ENCODE data around the gene CLDN6. TPM values are rescaled to one million over a fixed set of nuclear protein-coding genes. Genes with fewer than 3 reads are reported as not detected.

CLDN6 gene
- total and polyA plus RNA-seq, 2 of the 13 experiments (the other 11 are each of a cell fraction or from before 2014, with no cell fraction given): 5.9 to 7.6 TPM

DNA sequence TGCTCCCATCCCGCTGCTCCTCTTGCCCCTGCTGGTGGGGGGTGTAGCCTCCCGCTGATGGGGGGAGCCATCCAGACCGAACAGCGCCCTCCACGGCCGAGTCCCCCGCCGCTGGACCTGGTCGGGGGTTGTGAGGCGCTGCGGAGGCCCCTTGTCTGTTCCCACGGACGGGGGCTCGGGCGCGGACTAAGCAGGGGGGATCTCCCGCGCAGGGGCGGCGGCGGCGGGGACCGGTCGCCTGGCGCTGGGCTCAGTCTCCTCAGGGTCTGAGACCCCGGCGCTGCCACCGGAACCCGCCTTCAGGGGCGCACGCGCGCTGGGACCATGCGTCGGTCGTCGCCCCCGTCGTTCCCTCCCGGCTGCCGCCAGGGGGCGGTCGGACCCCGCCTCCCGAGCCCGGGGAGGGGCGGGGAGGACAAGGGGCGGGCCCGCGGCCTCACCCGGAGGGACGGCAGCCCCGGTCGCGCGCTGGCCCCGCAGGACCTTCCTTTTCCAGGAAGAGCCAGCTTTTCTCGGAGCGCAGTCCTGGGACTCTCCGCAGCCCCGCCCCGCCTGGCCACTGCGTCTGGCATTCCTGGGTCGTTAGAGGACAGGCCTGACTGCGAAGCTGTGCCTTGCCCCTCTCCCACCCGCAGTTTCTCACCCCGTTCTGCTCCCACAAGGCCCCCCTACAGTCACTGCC lies 41.2 kb upstream of the CLDN6 start (continued):
- TF ChIP-seq NPAS2 (CRISPR knock-in tag; IDR thresholded peaks at IDR 0.05; ENCODE audit: borderline replicate concordance) (no peak), KLF11 (CRISPR knock-in tag; IDR thresholded peaks at IDR 0.05) (no peak), ZNF510 (CRISPR knock-in tag; IDR thresholded peaks at IDR 0.05; ENCODE audit: low read depth) (no peak), SRSF4 (IDR thresholded peaks at IDR 0.05; ENCODE audit: low read depth, low read length, poor library complexity, severe bottlenecking) (no peak), PPARG (CRISPR knock-in tag; conservative IDR thresholded peaks at IDR 0.05) (no peak), CAMTA2 (CRISPR knock-in tag; IDR thresholded peaks at IDR 0.05; ENCODE audit: borderline replicate concordance) (peak; percentile 30; the same call in 1 of the 2 replicates), CEBPB (IDR thresholded peaks at IDR 0.05; ENCODE audit: borderline replicate concordance, low read depth, low read length) (no peak), ZNF709 (CRISPR knock-in tag; IDR thresholded peaks at IDR 0.05) (no peak; the same call in 1 of the 2 replicates), ZNF335 (CRISPR knock-in tag; IDR thresholded peaks at IDR 0.05) (no peak), ZNF160 (CRISPR knock-in tag; IDR thresholded peaks at IDR 0.05) (0 out of 2 replicates have a peak, but pooled peaks have one; percentile 24), ZNF572 (CRISPR knock-in tag; IDR thresholded peaks at IDR 0.05) (no peak), HNRNPK (IDR thresholded peaks at IDR 0.05; ENCODE audit: low read depth, low read length, poor library complexity, severe bottlenecking) (peak; percentile 70), FOXK1 (CRISPR knock-in tag; IDR thresholded peaks at IDR 0.05; ENCODE audit: borderline replicate concordance, low read depth) (no peak), ZNF792 (CRISPR knock-in tag; IDR thresholded peaks at IDR 0.05) (peak; percentile 50; the same call in 1 of the 2 replicates), ZNF883 (CRISPR knock-in tag; IDR thresholded peaks at IDR 0.05; ENCODE audit: not compliant biosample characterization) (peak; percentile 88), MYC (CRISPR knock-in tag; IDR thresholded peaks at IDR 0.05; ENCODE audit: borderline replicate concordance) (peak; percentile 78), HES4 (CRISPR knock-in tag; IDR thresholded peaks at IDR 0.05; ENCODE audit: borderline replicate concordance) (0 out of 2 replicates have a peak, but pooled peaks have one; percentile 17), MZF1 (CRISPR knock-in tag; IDR thresholded peaks at IDR 0.05; ENCODE audit: borderline replicate concordance) (peak; percentile 21; the same call in 1 of the 2 replicates), SKI (IDR thresholded peaks at IDR 0.05; ENCODE audit: partially characterized antibody) (peak; percentile 30)
- TF ChIP-seq, protein P1, sequence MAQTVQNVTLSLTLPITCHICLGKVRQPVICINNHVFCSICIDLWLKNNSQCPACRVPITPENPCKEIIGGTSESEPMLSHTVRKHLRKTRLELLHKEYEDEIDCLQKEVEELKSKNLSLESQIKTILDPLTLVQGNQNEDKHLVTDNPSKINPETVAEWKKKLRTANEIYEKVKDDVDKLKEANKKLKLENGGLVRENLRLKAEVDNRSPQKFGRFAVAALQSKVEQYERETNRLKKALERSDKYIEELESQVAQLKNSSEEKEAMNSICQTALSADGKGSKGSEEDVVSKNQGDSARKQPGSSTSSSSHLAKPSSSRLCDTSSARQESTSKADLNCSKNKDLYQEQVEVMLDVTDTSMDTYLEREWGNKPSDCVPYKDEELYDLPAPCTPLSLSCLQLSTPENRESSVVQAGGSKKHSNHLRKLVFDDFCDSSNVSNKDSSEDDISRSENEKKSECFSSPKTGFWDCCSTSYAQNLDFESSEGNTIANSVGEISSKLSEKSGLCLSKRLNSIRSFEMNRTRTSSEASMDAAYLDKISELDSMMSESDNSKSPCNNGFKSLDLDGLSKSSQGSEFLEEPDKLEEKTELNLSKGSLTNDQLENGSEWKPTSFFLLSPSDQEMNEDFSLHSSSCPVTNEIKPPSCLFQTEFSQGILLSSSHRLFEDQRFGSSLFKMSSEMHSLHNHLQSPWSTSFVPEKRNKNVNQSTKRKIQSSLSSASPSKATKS (CRISPR knock-in tag; IDR thresholded peaks at IDR 0.05): no peak
- TF ChIP-seq, protein P2, sequence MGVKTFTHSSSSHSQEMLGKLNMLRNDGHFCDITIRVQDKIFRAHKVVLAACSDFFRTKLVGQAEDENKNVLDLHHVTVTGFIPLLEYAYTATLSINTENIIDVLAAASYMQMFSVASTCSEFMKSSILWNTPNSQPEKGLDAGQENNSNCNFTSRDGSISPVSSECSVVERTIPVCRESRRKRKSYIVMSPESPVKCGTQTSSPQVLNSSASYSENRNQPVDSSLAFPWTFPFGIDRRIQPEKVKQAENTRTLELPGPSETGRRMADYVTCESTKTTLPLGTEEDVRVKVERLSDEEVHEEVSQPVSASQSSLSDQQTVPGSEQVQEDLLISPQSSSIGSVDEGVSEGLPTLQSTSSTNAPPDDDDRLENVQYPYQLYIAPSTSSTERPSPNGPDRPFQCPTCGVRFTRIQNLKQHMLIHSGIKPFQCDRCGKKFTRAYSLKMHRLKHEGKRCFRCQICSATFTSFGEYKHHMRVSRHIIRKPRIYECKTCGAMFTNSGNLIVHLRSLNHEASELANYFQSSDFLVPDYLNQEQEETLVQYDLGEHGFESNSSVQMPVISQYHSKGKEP (CRISPR knock-in tag; IDR thresholded peaks at IDR 0.05): no peak
- TF ChIP-seq, protein P3, sequence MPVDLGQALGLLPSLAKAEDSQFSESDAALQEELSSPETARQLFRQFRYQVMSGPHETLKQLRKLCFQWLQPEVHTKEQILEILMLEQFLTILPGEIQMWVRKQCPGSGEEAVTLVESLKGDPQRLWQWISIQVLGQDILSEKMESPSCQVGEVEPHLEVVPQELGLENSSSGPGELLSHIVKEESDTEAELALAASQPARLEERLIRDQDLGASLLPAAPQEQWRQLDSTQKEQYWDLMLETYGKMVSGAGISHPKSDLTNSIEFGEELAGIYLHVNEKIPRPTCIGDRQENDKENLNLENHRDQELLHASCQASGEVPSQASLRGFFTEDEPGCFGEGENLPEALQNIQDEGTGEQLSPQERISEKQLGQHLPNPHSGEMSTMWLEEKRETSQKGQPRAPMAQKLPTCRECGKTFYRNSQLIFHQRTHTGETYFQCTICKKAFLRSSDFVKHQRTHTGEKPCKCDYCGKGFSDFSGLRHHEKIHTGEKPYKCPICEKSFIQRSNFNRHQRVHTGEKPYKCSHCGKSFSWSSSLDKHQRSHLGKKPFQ (CRISPR knock-in tag; IDR thresholded peaks at IDR 0.05; ENCODE audit: insufficient replicate concordance): peak; percentile 68
- TF ChIP-seq, protein P4, sequence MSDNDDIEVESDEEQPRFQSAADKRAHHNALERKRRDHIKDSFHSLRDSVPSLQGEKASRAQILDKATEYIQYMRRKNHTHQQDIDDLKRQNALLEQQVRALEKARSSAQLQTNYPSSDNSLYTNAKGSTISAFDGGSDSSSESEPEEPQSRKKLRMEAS (IDR thresholded peaks at IDR 0.05): peak; percentile 30; the same call in 1 of the 2 replicates
- TF ChIP-seq, protein P5, sequence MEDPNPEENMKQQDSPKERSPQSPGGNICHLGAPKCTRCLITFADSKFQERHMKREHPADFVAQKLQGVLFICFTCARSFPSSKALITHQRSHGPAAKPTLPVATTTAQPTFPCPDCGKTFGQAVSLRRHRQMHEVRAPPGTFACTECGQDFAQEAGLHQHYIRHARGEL (CRISPR knock-in tag; IDR thresholded peaks at IDR 0.05): no peak; the same call in 1 of the 2 replicates
